Endothelial cell of umbilical vein (primary cell): ENCODE results near the gene CAP2. TPM values are rescaled to one million over a fixed set of nuclear protein-coding genes. Genes with fewer than 3 reads are reported as not detected.

Experiments
- BruUV-seq: library from RNA; stranded (reverse); fragments of 400-500 nt; replicated peaks from 2 replicates; lab custom pipeline; 2021; lab: Mats Ljungman, UMichigan
- CTCF ChIA-PET: fragments of 300-600, 350-600 bp; sonication (Branson Sonifier 250); formaldehyde crosslinking; loops from one replicate; lab custom pipeline; 2021; ENCODE audit warnings: antibody characterized with exemption, inconsistent platforms; lab: Charles Lee
- POLR2A ChIA-PET: fragments of 300-600, 350-600 bp; sonication (Branson Sonifier 250); formaldehyde crosslinking; loops from one replicate; lab custom pipeline; 2021; ENCODE audit warnings: antibody characterized with exemption, inconsistent platforms; lab: Charles Lee
- DNase-seq: peaks from one replicate; pipeline ENCODE4 v3.0.0-alpha.2; 2011; ENCODE audit warnings: low read depth, low spot score
- FAIRE-seq: peaks from 2 replicates; lab custom pipeline; 2011; peaks lifted over from hg19 to GRCh38; lab: Jason Lieb, UNC
- H2AFZ ChIP-seq: 2 replicates; pipeline ENCODE4 v1.6.0; 2012; ENCODE audit warnings: low read depth, low read length, control low read depth, inconsistent platforms
- H3K27ac ChIP-seq: 2 replicates; pipeline ENCODE4 v1.5.1; 2011; ENCODE audit warnings: low read depth, mild to moderate bottlenecking, control low read depth, low read length, moderate library complexity; ENCODE audit not compliant: insufficient read depth
- H3K27me3 ChIP-seq, 2 experiments: 2 replicates each; pipeline versions ENCODE4 v1.6.0 to v1.6.1; 2011; ENCODE audit warnings: low read length in 2 of 2, mixed read lengths in 1 of 2; ENCODE audit not compliant: control insufficient read depth in 2 of 2, insufficient read depth in 2 of 2
- H3K36me3 ChIP-seq, 2 experiments: 2 replicates in 1 of 2; 3 replicates in 1 of 2; pipeline ENCODE4 v1.5.1; 2011; ENCODE audit warnings: low read length in 2 of 2, mild to moderate bottlenecking in 1 of 2, moderate library complexity in 1 of 2; ENCODE audit not compliant: control insufficient read depth in 2 of 2, insufficient read depth in 2 of 2; ENCODE audit errors: extremely low read depth in 1 of 2
- H3K4me1 ChIP-seq: 3 replicates; pipeline ENCODE4 v1.5.1; 2011; ENCODE audit warnings: mild to moderate bottlenecking, low read length; ENCODE audit not compliant: control insufficient read depth, insufficient read depth; ENCODE audit errors: extremely low read depth
- H3K4me2 ChIP-seq: 2 replicates; pipeline ENCODE4 v1.6.1; 2011; ENCODE audit warnings: low read length, control low read depth, mixed read lengths; ENCODE audit not compliant: insufficient read depth
- H3K4me3 ChIP-seq, 3 experiments: fragments of 200-600 bp in 1 of 3; sonication (generic), shearing (Covaris generic) in 1 of 3; replicated peaks in 1 of 3; 2 replicates each; pipeline ENCODE4 v1.5.1; 2011 to 2016; ENCODE audit warnings: control low read depth in 3 of 3, low read length in 3 of 3, mild to moderate bottlenecking in 2 of 3, inconsistent platforms in 1 of 3, low read depth in 1 of 3, moderate library complexity in 1 of 3; ENCODE audit not compliant: insufficient read depth in 1 of 3
- H3K79me2 ChIP-seq: 2 replicates; pipeline ENCODE4 v1.6.0; 2012; ENCODE audit warnings: low read length, inconsistent platforms; ENCODE audit not compliant: control insufficient read depth, insufficient read depth
- H3K9ac ChIP-seq: replicated peaks from 2 replicates; pipeline ENCODE3; 2011; ENCODE audit warnings: low read length, control low read depth; ENCODE audit not compliant: insufficient read depth; ENCODE audit errors: extremely low read depth
- H3K9me1 ChIP-seq: replicated peaks from 3 replicates; pipeline ENCODE4 v1.6.0; 2011; ENCODE audit warnings: mild to moderate bottlenecking, low read length; ENCODE audit not compliant: control insufficient read depth, insufficient read depth; ENCODE audit errors: extremely low read depth
- H3K9me3 ChIP-seq: replicated peaks from 2 replicates; pipeline ENCODE4 v1.5.1; 2012; ENCODE audit warnings: low read length, inconsistent platforms; ENCODE audit not compliant: control insufficient read depth, insufficient read depth
- H4K20me1 ChIP-seq: replicated peaks from 2 replicates; pipeline ENCODE3; 2011; ENCODE audit warnings: mild to moderate bottlenecking, low read length; ENCODE audit not compliant: control insufficient read depth, insufficient read depth; ENCODE audit errors: extremely low read depth
- EZH2 ChIP-seq: IDR thresholded peaks from 2 replicates; pipeline ENCODE4 v1.6.1; 2012; ENCODE audit warnings: borderline replicate concordance, low read depth, mild to moderate bottlenecking, moderate library complexity, low read length, inconsistent platforms; ENCODE audit not compliant: severe bottlenecking
- FOS ChIP-seq: IDR thresholded peaks from 2 replicates; pipeline ENCODE4 v1.6.1; 2011; ENCODE audit warnings: mild to moderate bottlenecking, low read length, moderate library complexity, borderline replicate concordance; ENCODE audit not compliant: insufficient read depth
- GATA2 ChIP-seq: IDR thresholded peaks from 2 replicates; pipeline ENCODE4 v1.7.0; 2011; ENCODE audit warnings: low read depth, mild to moderate bottlenecking, moderate library complexity, mixed read lengths, low read length; ENCODE audit not compliant: insufficient read length, insufficient read depth
- JUN ChIP-seq: IDR thresholded peaks from 2 replicates; pipeline ENCODE4 v1.6.1; 2011; ENCODE audit warnings: borderline replicate concordance, low read depth; ENCODE audit not compliant: insufficient read length, insufficient read depth
- MYC ChIP-seq: IDR thresholded peaks from one replicate; pipeline ENCODE4 v1.6.1; 2011; ENCODE audit warnings: mild to moderate bottlenecking, low read depth, low read length
- POLR2A ChIP-seq: IDR thresholded peaks from 2 replicates; pipeline ENCODE4 v1.6.1; 2012; ENCODE audit warnings: low read depth, mild to moderate bottlenecking, control low read depth, low read length
- POLR2AphosphoS5 ChIP-seq: IDR thresholded peaks from 2 replicates; pipeline ENCODE4 v1.6.1; 2012; ENCODE audit warnings: low read depth, mild to moderate bottlenecking, control low read depth, low read length, moderate library complexity; ENCODE audit not compliant: insufficient read depth
- dilution Hi-C: fragments of 300-500 bp; cut with MboI; formaldehyde crosslinking; loops from one replicate; pipeline ENCODE4 v1.15.0; 2019; ENCODE audit warnings: low sequenced_read_pairs; ENCODE audit not compliant: extremely low pct_ligation_motif_present
- intact Hi-C: fragments of 100-400 bp; cut with micrococcal nuclease; formaldehyde crosslinking; loops from one replicate; pipeline ENCODE4 v1.10.0; 2022
- polyA plus RNA-seq, 4 experiments: library from polyadenylated mRNA; depleted of rRNA in 3 of 4; stranded (reverse) in 3 of 4; unstranded in 1 of 4; fragments of >200 nt; gene quantifications; 2 replicates each; pipeline versions ENCODE4 v1.2.1 to v1.2.3, GENCODE V29; 2011 to 2012; ENCODE audit warnings: missing spikeins in 1 of 4
- total RNA-seq: library from RNA; stranded (reverse); gene quantifications from 2 replicates; pipeline ENCODE4 v1.2.3, GENCODE V29; 2021
- TF ChIP-seq, protein P1 (sequence below): IDR thresholded peaks from 2 replicates; pipeline ENCODE4 v1.6.1; 2011; ENCODE audit not compliant: insufficient read depth, insufficient read length
- TF ChIP-seq, protein P2 (sequence below), 2 donors: IDR thresholded peaks; 1 replicate in 1 of 2; 2 replicates in 1 of 2; pipeline ENCODE4 v1.5.1; 2011; ENCODE audit warnings: low read length in 2 of 2, mild to moderate bottlenecking in 2 of 2, moderate library complexity in 2 of 2, control low read depth in 1 of 2, inconsistent platforms in 1 of 2, low read depth in 1 of 2; ENCODE audit not compliant: insufficient read depth in 1 of 2; ENCODE audit errors: extremely low read depth in 1 of 2

CAP2 gene
- total and polyA plus RNA-seq, 2 donors (not counting 3 experiments of a cell fraction or from before 2014, with no cell fraction given), result 12.2 to 21.3 TPM

GRCh38 chr6:17519120-17519519, 125.7 kb downstream of the CAP2 start:
- H2AFZ ChIP-seq, result no peak overlapping the region
- DNase-seq, result no peak
- no peak for FAIRE-seq
- no peak overlapping the region for H3K4me3 ChIP-seq
- ChIA-PET CTCF (interaction anchor here (1.1 to 1.6 kb wide), 4 partner anchors 14 to 17 kb away, joined by 3 to 6 read pairs (median 4); no protein-coding TSS in a partner anchor), POLR2A (no interaction called here)
- BruUV-seq, result no TSS peak
- H3K4me2 ChIP-seq, result no peak overlapping the region
- no peak overlapping the region for H3K9ac ChIP-seq
- H3K4me1 ChIP-seq, result no peaks in the 10 kb centered on the region
- no peaks in the 10 kb centered on the region for H3K9me3 ChIP-seq
- H3K27ac ChIP-seq, result no peak overlapping the region
- no peaks in the 10 kb centered on the region for H4K20me1 ChIP-seq
- TF ChIP-seq EZH2 (no peak), POLR2AphosphoS5 (no peak), MYC (no peak), GATA2 (no peak)
- TF ChIP-seq, protein P1, sequence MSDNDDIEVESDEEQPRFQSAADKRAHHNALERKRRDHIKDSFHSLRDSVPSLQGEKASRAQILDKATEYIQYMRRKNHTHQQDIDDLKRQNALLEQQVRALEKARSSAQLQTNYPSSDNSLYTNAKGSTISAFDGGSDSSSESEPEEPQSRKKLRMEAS, result no peak
- H3K27me3 ChIP-seq, result no peaks in the 10 kb centered on the region
- no peaks in the 10 kb centered on the region for H3K79me2 ChIP-seq
- intact Hi-C loops, result no loop called here
- dilution Hi-C loops, result no loop called here
- H3K9me1 ChIP-seq, result no peaks in the 10 kb centered on the region
- no peaks in the 10 kb centered on the region for H3K36me3 ChIP-seq

DNA sequence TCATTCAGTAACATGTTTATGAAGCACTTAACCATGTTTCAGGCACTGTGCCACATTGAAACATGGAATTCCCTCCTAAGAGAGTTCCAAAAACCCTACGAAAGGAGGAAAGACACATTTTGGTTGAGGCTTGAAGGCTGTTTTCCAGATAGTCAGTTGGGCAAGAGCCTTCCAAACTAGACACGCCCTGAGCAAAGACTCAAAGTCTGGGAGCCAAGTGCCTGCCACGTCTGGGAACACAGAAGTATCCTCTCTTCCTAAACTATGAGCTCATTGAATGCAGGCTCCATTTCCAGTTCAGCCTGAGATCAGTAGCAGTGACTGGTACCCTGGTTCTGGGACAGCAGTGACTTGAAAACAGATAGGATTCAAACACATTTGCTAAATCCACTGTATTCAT, 132.2 kb downstream of the CAP2 start:
- no peak overlapping the region for H3K4me2 ChIP-seq
- no peaks in the 10 kb centered on the region for H3K27me3 ChIP-seq
- no peaks in the 10 kb centered on the region for H4K20me1 ChIP-seq
- no peaks in the 10 kb centered on the region for H3K36me3 ChIP-seq
- TF ChIP-seq, protein P2, sequence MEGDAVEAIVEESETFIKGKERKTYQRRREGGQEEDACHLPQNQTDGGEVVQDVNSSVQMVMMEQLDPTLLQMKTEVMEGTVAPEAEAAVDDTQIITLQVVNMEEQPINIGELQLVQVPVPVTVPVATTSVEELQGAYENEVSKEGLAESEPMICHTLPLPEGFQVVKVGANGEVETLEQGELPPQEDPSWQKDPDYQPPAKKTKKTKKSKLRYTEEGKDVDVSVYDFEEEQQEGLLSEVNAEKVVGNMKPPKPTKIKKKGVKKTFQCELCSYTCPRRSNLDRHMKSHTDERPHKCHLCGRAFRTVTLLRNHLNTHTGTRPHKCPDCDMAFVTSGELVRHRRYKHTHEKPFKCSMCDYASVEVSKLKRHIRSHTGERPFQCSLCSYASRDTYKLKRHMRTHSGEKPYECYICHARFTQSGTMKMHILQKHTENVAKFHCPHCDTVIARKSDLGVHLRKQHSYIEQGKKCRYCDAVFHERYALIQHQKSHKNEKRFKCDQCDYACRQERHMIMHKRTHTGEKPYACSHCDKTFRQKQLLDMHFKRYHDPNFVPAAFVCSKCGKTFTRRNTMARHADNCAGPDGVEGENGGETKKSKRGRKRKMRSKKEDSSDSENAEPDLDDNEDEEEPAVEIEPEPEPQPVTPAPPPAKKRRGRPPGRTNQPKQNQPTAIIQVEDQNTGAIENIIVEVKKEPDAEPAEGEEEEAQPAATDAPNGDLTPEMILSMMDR (IDR thresholded peaks at IDR 0.05; ENCODE audit: extremely low read depth in 1 of 2, insufficient read depth in 1 of 2, low read depth in 1 of 2, low read length in 2 of 2), result no peak
- TF ChIP-seq EZH2 (no peak), FOS (no peak), POLR2AphosphoS5 (no peak), GATA2 (no peak), POLR2A (no peak), MYC (no peak), JUN (no peak)
- TF ChIP-seq, protein P1, result no peak
- no peak overlapping the region for H3K9ac ChIP-seq
- no peak for FAIRE-seq
- H3K27ac ChIP-seq, result no peak overlapping the region
- H3K4me3 ChIP-seq, result no peak overlapping the region
- H3K79me2 ChIP-seq, result no peaks in the 10 kb centered on the region
- dilution Hi-C loops (no loop called here), intact Hi-C loops (no loop called here)
- no TSS peak for BruUV-seq
- DNase-seq, result no peak
- CTCF ChIA-PET, result no interaction called here
- no peaks in the 10 kb centered on the region for H3K4me1 ChIP-seq
- no peaks in the 10 kb centered on the region for H3K9me1 ChIP-seq
- no peak overlapping the region for H2AFZ ChIP-seq
- POLR2A ChIA-PET, result no interaction called here
- H3K9me3 ChIP-seq, result no peaks in the 10 kb centered on the region
